GM10266 (cell line): ENCODE results near the gene ARSJ.
"Not testable (repeated sequence)": the region's sequence is repeated elsewhere in the genome, so short reads cannot be mapped to it uniquely, and the experiment has no call there.

Source experiments
- DNase-seq: peaks from one replicate; pipeline ENCODE4 v3.0.0; 2012; ENCODE audit errors: extremely low spot score
- TF ChIP-seq, protein P1 (sequence below): IDR thresholded peaks from 2 replicates; pipeline ENCODE4 v1.5.1; 2012; ENCODE audit warnings: mild to moderate bottlenecking, low read depth; ENCODE audit not compliant: control insufficient read depth, insufficient read depth; ENCODE audit errors: missing control alignments

ARSJ gene

DNA sequence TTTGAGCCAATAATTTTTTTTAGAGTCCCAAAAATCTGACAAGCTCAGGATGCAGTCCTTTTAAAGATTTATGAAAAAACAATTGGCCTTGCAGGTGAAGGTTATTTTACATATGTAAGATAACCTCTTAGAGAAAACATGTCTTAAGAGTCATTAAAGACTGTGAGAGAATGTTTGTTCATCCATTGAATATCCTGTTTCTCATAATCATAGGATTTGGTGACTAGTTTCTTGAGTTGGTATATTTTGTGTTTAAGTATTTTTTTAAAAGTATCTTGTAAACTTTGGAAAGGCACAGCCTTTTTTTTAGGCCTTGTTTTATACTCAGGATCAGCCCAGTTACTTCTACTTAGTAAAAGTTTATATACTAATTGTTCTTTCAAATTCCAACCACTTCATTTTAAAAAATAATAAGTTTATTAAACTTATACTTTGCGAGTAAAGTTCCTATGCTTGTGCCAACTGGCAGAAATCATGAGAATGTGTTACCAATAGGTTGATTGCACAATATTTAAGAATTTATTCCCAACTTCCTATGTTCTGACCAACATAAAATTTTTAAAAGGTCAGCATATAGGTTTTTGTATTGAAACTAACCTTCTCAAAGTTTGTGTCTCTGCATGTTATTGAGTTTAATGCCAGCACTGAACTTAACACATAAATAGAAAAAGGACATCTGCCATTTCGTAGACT is 40.0 kb upstream of the ARSJ start:
- DNase-seq, result no peak
- TF ChIP-seq, protein P1, sequence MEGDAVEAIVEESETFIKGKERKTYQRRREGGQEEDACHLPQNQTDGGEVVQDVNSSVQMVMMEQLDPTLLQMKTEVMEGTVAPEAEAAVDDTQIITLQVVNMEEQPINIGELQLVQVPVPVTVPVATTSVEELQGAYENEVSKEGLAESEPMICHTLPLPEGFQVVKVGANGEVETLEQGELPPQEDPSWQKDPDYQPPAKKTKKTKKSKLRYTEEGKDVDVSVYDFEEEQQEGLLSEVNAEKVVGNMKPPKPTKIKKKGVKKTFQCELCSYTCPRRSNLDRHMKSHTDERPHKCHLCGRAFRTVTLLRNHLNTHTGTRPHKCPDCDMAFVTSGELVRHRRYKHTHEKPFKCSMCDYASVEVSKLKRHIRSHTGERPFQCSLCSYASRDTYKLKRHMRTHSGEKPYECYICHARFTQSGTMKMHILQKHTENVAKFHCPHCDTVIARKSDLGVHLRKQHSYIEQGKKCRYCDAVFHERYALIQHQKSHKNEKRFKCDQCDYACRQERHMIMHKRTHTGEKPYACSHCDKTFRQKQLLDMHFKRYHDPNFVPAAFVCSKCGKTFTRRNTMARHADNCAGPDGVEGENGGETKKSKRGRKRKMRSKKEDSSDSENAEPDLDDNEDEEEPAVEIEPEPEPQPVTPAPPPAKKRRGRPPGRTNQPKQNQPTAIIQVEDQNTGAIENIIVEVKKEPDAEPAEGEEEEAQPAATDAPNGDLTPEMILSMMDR, result no peak

DNA sequence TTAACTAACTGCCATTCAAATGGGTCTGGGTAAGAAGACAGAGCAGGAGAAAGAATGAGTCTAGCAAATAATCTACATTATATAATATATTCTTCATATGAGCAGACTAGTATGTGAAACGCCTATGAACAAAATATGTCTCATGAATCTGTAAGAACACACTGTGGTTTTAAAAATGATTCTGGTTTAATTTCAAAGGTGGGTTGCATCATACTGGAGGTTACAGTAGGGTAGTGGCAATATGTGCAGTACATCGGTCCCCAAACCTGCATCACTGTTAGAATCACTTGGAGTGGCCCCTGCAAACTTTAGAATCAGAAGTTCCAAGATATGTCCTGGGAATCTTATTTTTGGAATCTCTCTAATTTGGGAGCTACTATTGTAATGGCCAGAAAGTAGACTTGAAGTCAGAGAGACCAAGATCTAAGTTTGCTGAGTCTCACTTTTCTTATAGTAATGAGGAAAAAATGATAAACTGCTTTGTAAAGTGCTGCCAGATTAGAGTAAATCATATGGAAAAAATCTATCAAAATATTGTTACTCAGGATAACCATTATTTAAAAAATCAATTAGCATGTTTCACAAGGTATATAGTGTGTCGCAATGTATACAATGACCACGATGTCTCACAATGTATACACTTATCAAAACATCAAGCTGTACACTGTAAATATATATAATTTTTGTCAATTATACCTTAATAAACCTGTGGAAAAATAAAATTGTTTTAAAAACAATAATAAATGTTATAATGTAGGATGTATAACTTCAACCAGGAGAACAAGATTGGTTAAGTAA is 37.9 kb upstream of the ARSJ start:
- TF ChIP-seq, protein P1, result no peak
- no peak for DNase-seq

DNA sequence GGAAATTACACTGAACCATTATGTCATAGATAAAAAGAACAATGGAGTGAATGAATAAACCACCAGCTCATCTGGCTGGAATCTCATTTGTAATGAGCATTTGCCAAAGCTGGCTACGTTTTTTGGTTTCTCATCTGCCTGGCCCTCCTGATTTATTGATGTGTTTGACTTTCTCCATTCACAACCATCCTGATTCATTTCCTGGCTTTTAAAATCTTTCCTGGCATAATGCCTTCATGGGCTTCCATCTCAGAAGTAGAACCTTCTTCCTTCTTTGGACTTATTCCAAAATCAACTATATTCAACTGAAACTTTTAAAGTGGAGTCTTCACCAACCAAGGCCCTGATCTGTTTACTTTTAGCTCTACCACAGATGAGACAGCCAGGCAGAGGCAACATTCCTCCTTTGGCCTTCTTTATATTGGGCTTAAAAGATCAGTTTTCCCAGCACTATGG is 36.0 kb upstream of the ARSJ start:
- no peak for DNase-seq
- TF ChIP-seq, protein P1, result no peak

DNA sequence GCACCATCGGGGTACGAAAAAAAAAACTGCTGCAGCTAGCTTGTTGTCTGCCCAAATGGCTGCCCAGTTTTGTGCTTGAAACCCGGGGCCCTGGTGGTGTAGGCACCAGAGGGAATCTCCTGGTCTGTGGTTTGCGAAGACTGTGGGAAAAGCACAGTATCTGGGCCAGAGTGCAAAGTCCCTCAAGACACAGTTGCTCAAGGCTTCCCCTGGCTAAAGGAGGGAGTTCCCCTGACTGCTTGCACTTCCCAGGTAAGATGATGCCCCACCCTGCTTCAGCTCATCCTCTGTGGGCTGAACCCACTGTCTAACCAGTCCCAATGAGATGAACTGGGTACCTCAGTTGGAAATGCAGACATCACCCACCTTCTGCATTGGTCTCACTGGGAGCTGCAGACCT is 33.8 kb upstream of the ARSJ start:
- DNase-seq, result not testable (repeated sequence)

DNA sequence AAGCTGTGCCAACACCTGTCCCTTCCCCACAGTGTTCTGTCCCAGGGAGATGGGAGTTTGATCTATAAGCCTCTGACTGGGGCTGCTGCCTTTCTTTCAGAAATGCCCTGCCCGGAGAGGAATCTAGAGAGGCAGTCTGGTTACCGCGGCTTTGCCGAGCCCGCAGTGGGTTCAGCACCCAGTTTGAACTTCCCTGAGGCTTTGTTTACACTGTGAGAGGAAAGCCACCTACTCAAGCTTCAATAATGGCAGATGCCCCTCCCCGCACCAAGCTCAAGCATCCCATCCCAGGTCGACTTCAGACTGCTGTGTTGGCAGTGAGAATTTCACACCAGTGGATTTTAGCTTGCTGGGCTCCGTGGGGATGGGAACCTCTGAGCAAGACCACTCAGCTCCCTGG is 33.3 kb upstream of the ARSJ start:
- DNase-seq, result no peak
- TF ChIP-seq, protein P1, result no peak

DNA sequence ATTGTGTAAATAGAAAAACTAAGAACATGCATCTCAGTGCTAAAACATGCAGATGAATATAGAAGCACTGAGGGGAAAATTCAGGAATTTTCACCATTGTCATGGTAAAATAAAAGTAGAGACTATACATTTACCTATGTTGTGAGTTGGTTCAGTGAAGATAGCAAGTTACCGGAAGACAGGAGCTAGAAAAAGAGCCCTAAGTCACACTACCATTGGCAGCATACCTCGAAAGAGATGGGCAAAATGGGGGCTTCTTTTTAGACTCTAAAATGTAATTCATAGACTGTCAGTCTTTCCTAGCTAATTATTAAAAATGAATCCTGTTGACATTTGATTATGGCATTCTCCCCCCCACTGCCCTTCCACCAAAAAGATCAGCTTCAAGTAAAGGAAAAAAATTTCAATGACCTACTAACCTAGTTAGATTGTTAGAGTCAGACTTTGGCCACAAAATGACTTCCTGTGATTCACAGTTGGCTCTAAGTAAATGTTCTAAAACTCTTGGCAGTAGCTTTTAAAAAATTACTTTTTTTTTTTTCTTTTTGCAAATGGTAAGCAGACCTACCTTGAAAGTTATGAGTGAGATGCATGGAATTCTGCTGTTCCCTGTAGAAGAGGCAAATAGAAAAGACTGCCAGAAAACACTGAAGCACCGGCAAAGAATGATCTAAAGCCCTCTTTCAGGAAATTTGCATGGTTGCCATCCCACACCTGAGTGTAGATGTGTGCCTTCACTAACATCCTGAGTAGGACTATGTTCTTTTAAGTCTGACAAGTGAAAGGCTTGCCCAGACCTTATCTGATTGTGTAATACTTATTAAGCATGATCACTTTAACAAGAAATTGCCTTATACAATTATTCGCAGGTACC is 26.4 kb upstream of the ARSJ start:
- TF ChIP-seq, protein P1, result no peak
- no peak for DNase-seq

DNA sequence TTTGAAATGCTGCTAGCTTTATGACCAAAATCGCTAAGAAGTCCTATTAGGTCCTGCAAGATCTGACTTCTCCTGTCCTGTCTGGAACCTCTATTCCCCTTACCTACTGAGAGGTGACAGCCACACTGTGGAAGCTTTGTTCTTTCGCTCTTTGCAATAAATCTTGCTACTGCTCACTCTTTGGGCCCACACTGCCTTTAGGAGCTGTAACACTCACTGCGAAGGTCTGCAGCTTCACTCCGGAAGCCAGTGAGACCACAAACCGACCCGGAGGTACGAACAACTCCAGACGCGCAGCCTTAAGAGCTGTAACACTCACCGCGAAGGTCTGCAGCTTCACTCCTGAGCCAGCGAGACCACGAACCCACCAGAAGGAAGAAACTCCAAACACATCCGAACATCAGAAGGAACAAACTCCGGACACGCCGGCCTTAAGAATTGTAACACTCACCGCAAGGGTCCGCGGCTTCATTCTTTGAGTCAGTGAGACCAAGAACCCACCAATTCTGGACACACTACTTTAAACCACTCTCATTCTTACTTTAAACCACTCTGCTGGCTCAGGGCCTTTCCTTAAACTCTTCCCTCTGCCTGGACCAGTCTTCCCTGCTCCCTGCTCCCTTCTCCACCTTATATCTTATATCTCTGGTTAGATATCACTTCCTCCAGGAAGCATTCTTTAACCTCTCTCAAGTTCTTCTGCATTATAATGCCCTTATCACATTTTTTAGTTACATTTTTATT is 25.2 kb upstream of the ARSJ start:
- DNase-seq, result not testable (repeated sequence)

DNA sequence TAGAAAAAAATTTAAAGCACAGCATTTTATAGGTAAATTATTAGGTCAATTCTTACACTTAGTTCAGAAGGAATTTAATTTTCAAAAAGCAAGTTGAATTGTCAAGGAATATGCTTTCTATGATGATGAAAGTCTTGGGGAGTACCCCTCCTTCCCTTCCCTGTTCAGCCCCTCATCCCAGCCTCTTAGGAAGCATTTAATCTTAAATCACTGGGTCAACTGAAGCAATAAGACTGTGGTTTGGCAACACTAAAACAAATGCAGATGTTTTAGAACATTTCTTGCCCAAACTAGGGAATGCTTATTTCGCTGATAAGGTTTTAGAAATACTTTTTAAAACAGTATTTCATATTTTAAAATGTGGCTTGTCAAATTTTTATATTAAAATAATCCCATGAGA is 19.1 kb upstream of the ARSJ start:
- DNase-seq, result no peak
- TF ChIP-seq, protein P1, result no peak
